K562 (cell line): Measurements from ENCODE around the gene C1orf198. TPM values are rescaled to one million over a fixed set of nuclear protein-coding genes. Genes with fewer than 3 reads are reported as not detected.

Source experiments
- ATAC-seq: fragments of 200-7000 bp; cut with Tn5 transposase; 3 replicates; pipeline ENCODE4 v1.9.1; 2020; ENCODE audit warnings: moderate library complexity
- BruUV-seq: library from RNA; stranded (reverse); fragments of 400-500 nt; replicated peaks from 2 replicates; lab custom pipeline; 2021; lab: Mats Ljungman, UMichigan
- CTCF ChIA-PET: fragments of 300-600 bp; formaldehyde crosslinking; extraction: SDS; loops from one replicate; lab custom pipeline; 2021; ENCODE audit warnings: low intra/inter-chr PET ratio; lab: Yijun Ruan, JAX
- POLR2A ChIA-PET: fragments of 300-600, 350-650 bp; sonication (Branson Sonifier 250); formaldehyde crosslinking; extraction: SDS; loops from one replicate; lab custom pipeline; 2021; ENCODE audit warnings: antibody characterized with exemption, inconsistent platforms; lab: Yijun Ruan, JAX
- DNase-seq, 4 experiments: peaks; one replicate each; pipeline versions ENCODE4 v3.0.0 to v3.0.0-alpha.2; 2011 to 2018; ENCODE audit warnings: low spot score in 3 of 4, mixed read lengths in 3 of 4; ENCODE audit errors: extremely low read depth in 1 of 4
- FAIRE-seq: peaks from 2 replicates; lab custom pipeline; 2011; peaks lifted over from hg19 to GRCh38; lab: Jason Lieb, UNC
- H2AFZ ChIP-seq: 2 replicates; pipeline ENCODE4 v1.6.0; 2011; ENCODE audit warnings: low read depth, low read length, control low read depth, inconsistent platforms
- H3K27ac ChIP-seq: fragments of 200-600 bp; 3 replicates; pipeline ENCODE4 v1.8.0; 2011; ENCODE audit warnings: low read depth, mild to moderate bottlenecking, control low read depth, inconsistent platforms, low read length, moderate library complexity, mixed read lengths; ENCODE audit errors: extremely low read depth
- H3K27me3 ChIP-seq, 2 experiments: fragments of 300-600 bp in 1 of 2; 2 replicates in 1 of 2; 3 replicates in 1 of 2; pipeline versions ENCODE4 v1.6.0 to v1.8.0; 2011; ENCODE audit warnings: inconsistent platforms in 2 of 2, low read length in 2 of 2, mild to moderate bottlenecking in 1 of 2, mixed read lengths in 1 of 2, moderate library complexity in 1 of 2; ENCODE audit not compliant: control insufficient read depth in 2 of 2, insufficient read depth in 2 of 2
- H3K36me3 ChIP-seq: fragments of 300-600 bp; 3 replicates; pipeline ENCODE4 v1.8.0; 2011; ENCODE audit warnings: mild to moderate bottlenecking, low read length, inconsistent platforms; ENCODE audit not compliant: control insufficient read depth, insufficient read depth
- H3K4me1 ChIP-seq, 2 experiments: fragments of 200-600 bp in 1 of 2; replicated peaks in 1 of 2; 2 replicates in 1 of 2; 3 replicates in 1 of 2; pipeline versions ENCODE4 v1.5.1 to v1.8.0; 2011; ENCODE audit warnings: inconsistent platforms in 2 of 2, low read length in 2 of 2, mild to moderate bottlenecking in 1 of 2, mixed read lengths in 1 of 2, moderate library complexity in 1 of 2; ENCODE audit not compliant: control insufficient read depth in 2 of 2, insufficient read depth in 2 of 2
- H3K4me2 ChIP-seq: 2 replicates; pipeline ENCODE4 v1.6.1; 2011; ENCODE audit warnings: low read length, control low read depth, inconsistent platforms, mixed read lengths; ENCODE audit not compliant: insufficient read depth
- H3K4me3 ChIP-seq: fragments of 200-600 bp; sonication (generic), shearing (Covaris generic); 2 replicates; pipeline ENCODE4 v1.5.1; 2016; ENCODE audit warnings: control low read depth, inconsistent platforms
- H3K79me2 ChIP-seq: fragments of 200-600 bp; 3 replicates; pipeline ENCODE4 v1.8.0; 2011; ENCODE audit warnings: low read length, inconsistent platforms; ENCODE audit not compliant: control insufficient read depth, insufficient read depth
- H3K9ac ChIP-seq, 2 experiments: 2 replicates each; pipeline versions ENCODE4 v1.6.0 to v1.6.1; 2011; ENCODE audit warnings: low read depth in 2 of 2, low read length in 2 of 2, control low read depth in 1 of 2, inconsistent platforms in 1 of 2, mild to moderate bottlenecking in 1 of 2, mixed read lengths in 1 of 2; ENCODE audit not compliant: insufficient read depth in 1 of 2
- H3K9me1 ChIP-seq: one replicate; pipeline ENCODE4 v1.6.0; 2011; ENCODE audit warnings: inconsistent platforms, mild to moderate bottlenecking, low read length, moderate library complexity; ENCODE audit not compliant: control insufficient read depth, insufficient read depth
- H3K9me3 ChIP-seq: replicated peaks from 2 replicates; pipeline ENCODE4 v1.5.1; 2011; ENCODE audit warnings: low read depth, low read length, inconsistent platforms; ENCODE audit not compliant: control insufficient read depth, insufficient read depth
- H4K20me1 ChIP-seq: replicated peaks from 2 replicates; pipeline ENCODE4 v1.6.1; 2011; ENCODE audit warnings: low read length, inconsistent platforms, mixed read lengths; ENCODE audit not compliant: control insufficient read depth, insufficient read depth
- ADNP ChIP-seq: fragments of 200-800 bp; sonication (Bioruptor generic); IDR thresholded peaks from 2 replicates; pipeline ENCODE4 v1.6.1; 2016; ENCODE audit warnings: missing genetic modification characterization, missing compliant biosample characterization
- EGR1 ChIP-seq: fragments of 450-650 bp; conservative IDR thresholded peaks from 2 replicates; pipeline ENCODE4 v1.6.1; 2017; ENCODE audit warnings: mild to moderate bottlenecking
- ETV6 ChIP-seq, 3 experiments: fragments of 150-350 bp in 1 of 3; sonication (generic) in 1 of 3; formaldehyde crosslinking in 1 of 3; IDR thresholded peaks; 2 replicates each; pipeline versions ENCODE4 v1.6.1 to v1.8.0; 2014 to 2022; ENCODE audit warnings: borderline replicate concordance in 2 of 3, low read depth in 2 of 3, antibody characterized with exemption in 1 of 3, low read length in 1 of 3, mild to moderate bottlenecking in 1 of 3, missing genetic modification reagents in 1 of 3
- GMEB1 ChIP-seq: fragments of 250-450 bp; sonication (Bioruptor Pico); IDR thresholded peaks from 2 replicates; pipeline ENCODE4 v1.4.0; 2020; ENCODE audit warnings: mild to moderate bottlenecking
- ILK ChIP-seq: fragments of 450-650 bp; IDR thresholded peaks from 2 replicates; pipeline ENCODE4 v1.6.1; 2016; ENCODE audit warnings: missing genetic modification characterization, low read depth, mild to moderate bottlenecking, missing compliant biosample characterization, moderate library complexity, borderline replicate concordance
- POLR2A ChIP-seq: fragments of 450-650 bp; conservative IDR thresholded peaks from 2 replicates; pipeline ENCODE4 v1.6.1; 2016
- RBM17 ChIP-seq: fragments of 200-400 bp; formaldehyde crosslinking; IDR thresholded peaks from 2 replicates; pipeline ENCODE4 v1.6.1; 2017; ENCODE audit warnings: low read depth, mild to moderate bottlenecking, low read length, borderline replicate concordance
- RBM25 ChIP-seq: fragments of 200-400 bp; formaldehyde crosslinking; IDR thresholded peaks from 2 replicates; pipeline ENCODE4 v1.6.1; 2018; ENCODE audit warnings: low read length, low read depth, moderate library complexity; ENCODE audit not compliant: severe bottlenecking
- SMARCA5 ChIP-seq: fragments of 450-650 bp; IDR thresholded peaks from 2 replicates; pipeline ENCODE4 v1.6.1; 2016
- ZNF133 ChIP-seq: fragments of 250-450 bp; sonication (Bioruptor Pico); IDR thresholded peaks from 2 replicates; pipeline ENCODE4 v1.4.0; 2020; ENCODE audit warnings: mild to moderate bottlenecking
- ZNF175 ChIP-seq: fragments of 200-800 bp; sonication (Bioruptor generic); IDR thresholded peaks from 2 replicates; pipeline ENCODE4 v1.6.1; 2016; ENCODE audit warnings: low read depth, mild to moderate bottlenecking, missing genetic modification characterization, missing compliant biosample characterization
- ZNF212 ChIP-seq: fragments of 450-650 bp; formaldehyde crosslinking; IDR thresholded peaks from 2 replicates; pipeline ENCODE4 v1.4.0; 2020; ENCODE audit warnings: mild to moderate bottlenecking
- ZNF217 ChIP-seq: sonication (generic); formaldehyde crosslinking; IDR thresholded peaks from 2 replicates; pipeline ENCODE4 v1.8.0; 2022; ENCODE audit warnings: mild to moderate bottlenecking, missing genetic modification reagents
- ZNF263 ChIP-seq: sonication (generic); formaldehyde crosslinking; IDR thresholded peaks from 2 replicates; pipeline ENCODE4 v1.8.0; 2022; ENCODE audit warnings: mild to moderate bottlenecking, missing genetic modification reagents, borderline replicate concordance
- ZNF408 ChIP-seq: fragments of 250-450 bp; sonication (Bioruptor Pico); IDR thresholded peaks from 2 replicates; pipeline ENCODE4 v1.4.0; 2020; ENCODE audit warnings: low read depth, mild to moderate bottlenecking, moderate library complexity
- ZNF507 ChIP-seq: conservative IDR thresholded peaks from 2 replicates; pipeline ENCODE4 v1.6.1; 2017; ENCODE audit warnings: missing genetic modification characterization, missing compliant biosample characterization
- whole genome bisulfite sequencing: fragments of 100-300 bp; shearing (Covaris generic); methylation state at CpG from one replicate; pipeline ENCODE4 v1.1.6; 2016; ENCODE audit warnings: low coverage, mixed read lengths; ENCODE audit not compliant: insufficient coverage; ENCODE audit errors: missing lambda C conversion rate; 5-methylcytosine and 5-hydroxymethylcytosine counted together
- in situ Hi-C: fragments of 300-500 bp; cut with MboI; formaldehyde crosslinking; loops from 4 replicates; pipeline ENCODE4 v1.15.0; 2018; ENCODE audit warnings: inconsistent platforms, mixed read lengths
- intact Hi-C: fragments of 100-400 bp; cut with micrococcal nuclease; formaldehyde crosslinking; loops from 2 replicates; pipeline ENCODE4 v1.14.2; 2022
- polyA plus RNA-seq, 8 experiments: library from polyadenylated mRNA; depleted of rRNA in 4 of 8; stranded (reverse) in 5 of 8; unstranded in 3 of 8; fragments of >200 nt; fragmentation: Nextera tagmentation in 2 of 8; fragmentation: Illumina TruSeq in 1 of 8; extraction: Ambion mirVana in 2 of 8; extraction: Trizol in 1 of 8; gene quantifications; 2 replicates each; pipeline versions ENCODE4 v1.2.1 to v1.2.3, GENCODE V29; 2011 to 2014; ENCODE audit warnings: inconsistent platforms in 1 of 8, missing spikeins in 1 of 8
- total RNA-seq, 7 experiments: library from RNA; depleted of rRNA in 6 of 7; stranded (reverse); fragments of >200 nt in 6 of 7; fragmentation: Illumina TruSeq in 2 of 7; extraction: Trizol in 2 of 7; gene quantifications; 2 replicates each; pipeline versions ENCODE4 v1.2.1 to v1.2.3, GENCODE V29; 2011 to 2021; ENCODE audit warnings: low replicate concordance in 1 of 7
- TF ChIP-seq, protein P1 (sequence below): sonication (generic); IDR thresholded peaks from 2 replicates; pipeline ENCODE4 v1.6.1; 2016
- TF ChIP-seq, protein P2 (sequence below): fragments of 200-400 bp; formaldehyde crosslinking; IDR thresholded peaks from 2 replicates; pipeline ENCODE4 v1.6.1; 2017; ENCODE audit warnings: mild to moderate bottlenecking, low read depth, low read length, moderate library complexity

Gene C1orf198
- total and polyA plus RNA-seq, 9 of the 15 experiments (the other 6 are each of a cell fraction or from before 2014, with no cell fraction given) = 2.0 to 15.1 (median 10.4) TPM

GRCh38 chr1:230854423-230854822, 13.9 kb downstream of the C1orf198 start:
- Histone ChIP-seq H3K4me1 (peaks cover 4 to 8% of the 10 kb centered on the region in 2 experiments; a peak in 3 of 5 replicates), H3K9ac (no peak overlapping the region), H3K36me3 (no peaks in the 10 kb centered on the region; the same call in 2 of the 3 replicates), H2AFZ (no peak overlapping the region), H3K4me3 (no peak overlapping the region), H3K79me2 (no peaks in the 10 kb centered on the region), H3K27me3 (no peaks in the 10 kb centered on the region), H3K4me2 (no peak overlapping the region), H3K9me3 (no peaks in the 10 kb centered on the region), H4K20me1 (0 out of 2 replicates have a peak, but pooled peaks cover 7% of the 10 kb centered on the region), H3K27ac (no peak overlapping the region), H3K9me1 (no peaks in the 10 kb centered on the region)
- 66% methylated on average over 7 of the region's 7 CpGs for WGBS
- ChIA-PET CTCF (no interaction called here), POLR2A (interaction anchor here (0.7 to 3.4 kb wide), 4 partner anchors 9 to 1883 kb away, joined by 3 to 13 read pairs (median 4); no protein-coding TSS in a partner anchor)
- intact Hi-C loops (no loop called here), in situ Hi-C loops (no loop called here)
- DNase-seq = no peak
- FAIRE-seq = no peak
- TF ChIP-seq ILK (tag) (no peak), EGR1 (no peak), ETV6 (IDR thresholded peaks at IDR 0.05; ENCODE audit: borderline replicate concordance in 1 of 2, low read depth in 2 of 2, low read length in 1 of 2) (no peak), ETV6 (CRISPR knock-in tag; IDR thresholded peaks at IDR 0.05; ENCODE audit: borderline replicate concordance) (no peak), RBM25 (no peak), ZNF133 (CRISPR knock-in tag) (no peak), GMEB1 (CRISPR knock-in tag) (no peak), ZNF263 (no peak), RBM17 (no peak), ZNF408 (no peak), SMARCA5 (no peak), ZNF217 (CRISPR knock-in tag) (no peak), POLR2A (no peak), ADNP (tag) (no peak), ZNF212 (CRISPR knock-in tag) (no peak), ZNF507 (tag) (no peak), ZNF175 (no peak)
- TF ChIP-seq, protein P1, sequence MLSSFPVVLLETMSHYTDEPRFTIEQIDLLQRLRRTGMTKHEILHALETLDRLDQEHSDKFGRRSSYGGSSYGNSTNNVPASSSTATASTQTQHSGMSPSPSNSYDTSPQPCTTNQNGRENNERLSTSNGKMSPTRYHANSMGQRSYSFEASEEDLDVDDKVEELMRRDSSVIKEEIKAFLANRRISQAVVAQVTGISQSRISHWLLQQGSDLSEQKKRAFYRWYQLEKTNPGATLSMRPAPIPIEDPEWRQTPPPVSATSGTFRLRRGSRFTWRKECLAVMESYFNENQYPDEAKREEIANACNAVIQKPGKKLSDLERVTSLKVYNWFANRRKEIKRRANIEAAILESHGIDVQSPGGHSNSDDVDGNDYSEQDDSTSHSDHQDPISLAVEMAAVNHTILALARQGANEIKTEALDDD = no peak
- TF ChIP-seq, protein P2, sequence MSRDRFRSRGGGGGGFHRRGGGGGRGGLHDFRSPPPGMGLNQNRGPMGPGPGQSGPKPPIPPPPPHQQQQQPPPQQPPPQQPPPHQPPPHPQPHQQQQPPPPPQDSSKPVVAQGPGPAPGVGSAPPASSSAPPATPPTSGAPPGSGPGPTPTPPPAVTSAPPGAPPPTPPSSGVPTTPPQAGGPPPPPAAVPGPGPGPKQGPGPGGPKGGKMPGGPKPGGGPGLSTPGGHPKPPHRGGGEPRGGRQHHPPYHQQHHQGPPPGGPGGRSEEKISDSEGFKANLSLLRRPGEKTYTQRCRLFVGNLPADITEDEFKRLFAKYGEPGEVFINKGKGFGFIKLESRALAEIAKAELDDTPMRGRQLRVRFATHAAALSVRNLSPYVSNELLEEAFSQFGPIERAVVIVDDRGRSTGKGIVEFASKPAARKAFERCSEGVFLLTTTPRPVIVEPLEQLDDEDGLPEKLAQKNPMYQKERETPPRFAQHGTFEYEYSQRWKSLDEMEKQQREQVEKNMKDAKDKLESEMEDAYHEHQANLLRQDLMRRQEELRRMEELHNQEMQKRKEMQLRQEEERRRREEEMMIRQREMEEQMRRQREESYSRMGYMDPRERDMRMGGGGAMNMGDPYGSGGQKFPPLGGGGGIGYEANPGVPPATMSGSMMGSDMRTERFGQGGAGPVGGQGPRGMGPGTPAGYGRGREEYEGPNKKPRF = no peak
- no peak for ATAC-seq
- no TSS peak for BruUV-seq
